ENCODE results near the gene RGS6.

Gene RGS6

DNA sequence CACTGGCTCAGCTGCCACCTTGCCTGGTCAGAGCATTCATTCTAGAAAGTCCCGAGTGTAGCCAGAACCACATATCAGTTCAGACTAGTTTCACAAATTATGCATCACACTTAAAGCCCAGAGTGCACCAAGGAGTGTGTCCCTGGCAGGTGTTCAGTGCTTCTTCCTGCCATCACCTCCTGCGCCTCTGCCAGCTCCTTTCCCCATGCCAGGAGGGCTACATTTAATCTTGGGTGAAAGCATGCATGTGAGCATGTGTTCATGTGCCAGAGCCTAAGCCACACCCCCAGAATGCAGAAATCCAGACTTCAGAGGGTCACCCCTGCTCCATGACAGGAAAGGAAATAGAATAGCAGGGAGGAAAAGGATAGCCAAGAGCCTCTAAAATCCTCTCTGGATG lies 580.1 kb downstream of the RGS6 start:
- DNase-seq, result no peak

DNA sequence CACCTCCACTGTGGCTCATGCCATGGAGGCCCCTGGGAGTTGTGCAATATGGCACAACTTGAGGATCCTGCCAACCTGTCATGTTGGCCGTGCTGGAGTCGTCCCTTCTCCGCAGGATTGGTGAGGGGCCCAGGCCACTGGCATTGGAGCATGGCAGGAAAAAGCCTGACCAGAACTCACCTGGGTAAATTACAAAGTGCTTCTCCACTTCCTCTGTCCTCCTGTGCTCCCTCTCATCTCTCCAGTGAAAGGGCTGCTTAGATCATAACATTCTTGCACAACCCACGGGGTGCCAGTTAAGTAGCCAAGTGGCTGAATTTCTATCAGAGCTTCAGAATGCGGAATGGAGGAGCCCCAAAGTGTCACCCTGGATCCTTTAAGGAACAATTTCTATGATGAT lies 580.7 kb downstream of the RGS6 start:
- no peak for DNase-seq

GRCh38 chr14:72513346-72513745 lies 581.1 kb downstream of the RGS6 start:
- DNase-seq, result no peak

- DNase-seq, result peak; percentile 64
Measured at GRCh38 chr14:72513965-72514659, 581.9 kb downstream of the RGS6 start.

GRCh38 chr14:72514660-72515025 lies 582.4 kb downstream of the RGS6 start:
- no peak for DNase-seq

DNA sequence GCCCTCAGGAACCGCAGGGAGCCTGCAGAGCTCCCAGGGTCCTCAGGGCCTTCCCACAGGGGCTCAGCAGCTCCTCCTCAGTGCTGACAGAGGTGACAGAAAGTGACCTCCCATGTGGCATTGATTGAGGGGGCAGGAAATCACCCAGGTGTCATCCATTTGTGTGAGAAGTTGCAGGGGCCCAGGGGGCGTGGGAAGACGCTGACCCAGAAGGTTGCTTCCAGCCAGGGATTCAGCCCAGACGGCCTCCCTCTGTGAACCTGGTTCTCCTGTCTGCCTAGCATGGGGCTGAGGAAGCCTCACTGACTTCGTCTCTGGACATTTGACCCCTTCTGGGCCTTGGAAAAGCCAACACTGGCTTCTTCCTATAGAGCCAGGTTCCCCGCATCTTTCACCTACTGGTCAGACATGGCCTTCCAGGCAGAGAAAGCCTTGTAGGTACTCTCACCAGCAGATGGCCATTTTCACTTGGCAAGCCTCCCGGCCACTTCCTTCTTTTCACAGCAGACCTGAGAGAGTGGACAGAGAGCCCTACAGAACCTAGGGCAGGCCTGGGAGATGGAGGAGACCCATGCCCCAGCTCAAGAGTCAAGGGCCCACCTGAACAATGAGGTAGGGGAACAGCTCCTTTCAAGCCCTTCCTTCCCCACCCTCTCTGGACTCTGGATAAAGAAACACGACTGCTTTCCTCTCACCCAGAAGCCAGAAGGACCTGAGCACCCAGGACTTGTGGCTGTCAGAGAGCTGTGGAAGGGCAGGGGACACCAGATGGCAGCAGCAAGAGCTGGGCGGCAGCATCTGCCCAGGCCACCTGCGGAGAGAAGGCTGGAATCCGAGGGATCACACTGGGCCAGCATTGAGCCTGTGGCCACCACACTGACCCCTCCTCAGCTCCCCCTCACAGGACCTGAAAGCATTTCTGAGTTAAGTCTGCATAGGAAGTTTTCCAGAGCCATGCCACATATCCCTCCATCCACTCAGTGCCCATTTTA lies 583.8 kb downstream of the RGS6 start:
- DNase-seq, result no peak

GRCh38 chr14:72516936-72517700 lies 584.9 kb downstream of the RGS6 start:
- peak; percentile 86 for DNase-seq

DNA sequence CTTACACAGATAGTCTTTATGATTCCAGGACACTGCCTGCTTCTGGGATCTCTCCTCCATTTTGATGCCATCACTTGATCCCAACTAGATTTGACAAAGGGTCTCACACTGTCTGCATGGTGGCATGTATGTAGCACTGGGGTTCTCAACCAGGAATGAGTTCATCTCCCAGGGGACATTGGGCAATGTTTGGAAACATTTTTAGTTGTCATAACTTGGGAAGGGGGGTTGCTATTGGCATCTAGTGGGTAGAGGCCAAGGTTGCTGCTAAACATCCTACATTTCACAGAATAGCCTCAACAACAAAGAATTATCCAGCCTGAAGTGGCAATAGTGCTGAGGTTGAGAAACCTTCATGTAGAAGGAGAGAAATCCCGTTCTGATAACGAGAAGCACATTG lies 585.5 kb downstream of the RGS6 start:
- DNase-seq, result peak; percentile 64

DNA sequence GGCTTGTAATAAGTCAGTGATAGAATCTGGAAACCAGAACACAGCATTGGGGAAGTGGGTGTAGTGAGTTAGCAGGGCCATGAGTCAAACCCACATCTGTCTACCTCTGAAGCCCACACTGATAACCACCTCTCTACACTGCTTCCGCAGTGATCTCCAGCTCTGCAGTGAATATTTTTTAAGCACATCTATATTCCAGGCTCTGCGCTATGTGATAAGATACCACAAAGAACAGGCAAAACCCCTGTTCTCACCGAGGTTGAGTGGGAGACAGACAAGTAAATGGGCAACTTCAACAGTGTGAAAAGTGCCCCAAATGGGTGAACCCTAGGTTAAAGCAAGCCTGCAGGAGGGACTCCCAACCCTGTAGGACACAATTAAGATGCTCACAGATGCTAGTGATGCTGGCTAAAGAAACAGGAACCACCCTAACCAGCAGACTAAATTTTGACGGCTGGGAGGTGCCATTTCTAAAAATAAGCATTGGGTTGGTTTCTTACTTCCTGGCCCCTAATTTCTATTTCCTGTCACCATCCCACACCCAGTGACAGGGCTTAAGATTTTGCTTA lies 586.7 kb downstream of the RGS6 start:
- no peak for DNase-seq

- no peak for DNase-seq
Measured at GRCh38 chr14:72519543-72519942, 587.3 kb downstream of the RGS6 start.

DNA sequence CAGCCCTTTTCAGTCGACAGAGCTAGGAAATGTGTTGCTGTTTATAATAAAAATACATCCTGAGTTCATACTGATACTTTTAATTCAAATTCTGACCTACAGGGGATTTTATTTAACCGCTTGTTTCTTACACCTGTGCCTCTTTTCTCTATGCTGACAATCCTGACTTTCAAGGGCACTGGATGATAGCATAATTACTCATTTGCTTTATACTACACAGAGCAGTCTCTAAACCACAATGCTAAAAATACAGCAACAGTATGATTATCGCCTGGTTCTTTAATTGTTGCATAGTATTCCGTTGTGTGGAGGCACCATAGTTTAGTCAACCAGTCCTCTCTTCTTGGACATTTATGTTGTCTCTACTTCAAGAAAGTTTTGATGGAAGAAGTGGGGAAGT lies 588.8 kb downstream of the RGS6 start:
- DNase-seq, result no peak

- no peak for DNase-seq
Measured at GRCh38 chr14:72521968-72522741, 589.9 kb downstream of the RGS6 start.

DNA sequence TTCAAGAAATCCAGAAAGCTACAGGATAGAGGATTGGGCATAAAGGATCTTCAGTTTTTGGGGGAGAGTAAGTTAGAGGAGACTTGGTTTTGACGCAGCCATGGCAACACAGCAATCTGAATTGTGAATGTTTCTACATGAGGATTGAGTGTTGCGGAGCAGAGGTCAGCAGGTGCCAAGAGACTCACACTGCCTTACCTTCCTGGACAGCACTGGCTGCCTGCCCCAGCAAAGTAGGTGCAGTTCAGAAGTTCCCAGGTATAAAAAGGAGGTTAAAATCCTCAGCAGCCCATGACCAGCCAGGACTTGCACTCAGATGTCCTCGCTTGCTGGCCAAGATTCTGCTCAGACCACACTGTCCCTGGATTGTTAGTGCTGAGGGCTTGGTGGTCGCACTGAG lies 590.6 kb downstream of the RGS6 start:
- DNase-seq, result no peak

DNA sequence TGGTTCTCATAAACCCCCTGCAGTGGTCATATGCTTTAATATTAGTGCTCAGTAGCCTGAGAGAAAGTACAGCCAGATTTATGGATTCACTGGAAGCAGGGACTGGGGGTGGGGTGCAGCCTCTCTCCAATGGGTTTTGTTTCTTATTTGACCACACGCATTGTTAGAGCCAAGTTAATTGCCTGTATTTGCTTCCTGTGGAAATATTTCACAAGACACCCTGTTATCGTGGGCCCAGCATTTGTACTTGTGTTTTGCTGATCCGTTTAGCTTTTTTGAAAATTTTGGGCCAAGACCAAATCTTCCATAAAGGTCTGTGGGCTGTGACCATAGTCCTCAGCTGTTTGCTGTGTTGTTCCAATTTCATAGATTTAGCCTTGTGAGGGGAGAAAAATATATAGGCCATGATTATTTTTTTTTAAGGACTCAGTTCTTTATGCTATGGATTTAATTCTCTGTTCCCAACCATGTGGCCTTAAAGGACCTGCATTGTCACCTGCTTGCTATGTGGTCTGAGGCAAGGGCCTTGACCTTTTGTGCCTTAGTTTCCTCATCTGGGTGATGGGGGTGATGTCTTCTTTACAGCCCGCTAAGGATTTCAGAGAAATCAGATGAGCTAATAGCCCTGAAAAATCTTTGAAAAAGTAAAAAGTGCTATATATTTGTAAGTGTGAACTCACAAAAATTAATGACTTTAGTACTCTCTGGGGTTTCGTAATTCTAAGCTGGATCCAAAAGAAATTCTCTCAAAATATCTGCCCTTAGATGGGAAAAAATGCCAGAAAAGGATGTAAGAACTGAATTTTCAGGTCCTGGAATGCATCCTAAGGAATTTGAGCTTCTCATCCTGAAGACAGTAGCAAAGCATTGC lies 591.4 kb downstream of the RGS6 start:
- no peak for DNase-seq

GRCh38 chr14:72524295-72524629 lies 592.0 kb downstream of the RGS6 start:
- no peak for DNase-seq

- peak; percentile 85 for DNase-seq
Measured at GRCh38 chr14:72525087-72525915, 593.1 kb downstream of the RGS6 start.

DNA sequence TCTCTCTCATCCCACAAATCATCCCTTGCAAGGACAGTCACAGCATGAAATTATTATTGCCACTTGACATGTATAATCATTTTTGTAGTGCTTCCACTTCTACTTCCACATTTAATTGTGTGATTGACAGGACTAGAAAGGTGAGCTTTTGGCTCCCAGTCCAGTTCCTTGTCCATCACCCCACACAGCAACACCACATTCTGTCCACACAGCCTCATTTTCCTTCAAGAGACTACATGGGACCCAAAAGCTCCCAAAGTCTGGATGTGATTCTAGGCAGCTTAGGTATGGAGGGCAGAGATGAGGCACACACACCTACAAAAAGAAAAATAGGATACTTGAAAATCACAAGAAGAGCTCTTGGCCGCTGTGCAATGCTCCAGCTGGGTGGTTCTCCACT lies 595.4 kb downstream of the RGS6 start:
- DNase-seq, result no peak

- DNase-seq, result peak; percentile 42
Measured at GRCh38 chr14:72528059-72528862, 596.0 kb downstream of the RGS6 start.

- no peak for DNase-seq
Measured at GRCh38 chr14:72528863-72529175, 596.6 kb downstream of the RGS6 start.
